Neural crest cell (in vitro differentiated cells): Measurements from ENCODE around the gene TWSG1. TPM values are rescaled to one million over a fixed set of nuclear protein-coding genes. Genes with fewer than 3 reads are reported as not detected.
"Not testable (repeated sequence)": the region's sequence is repeated elsewhere in the genome, so short reads cannot be mapped to it uniquely, and the experiment has no call there.

Experiments
- DNase-seq: peaks from one replicate; pipeline ENCODE4 v3.0.0; 2021; ENCODE audit warnings: low read depth, mixed read lengths, low spot score
- H3K27ac Mint-ChIP-seq: one replicate; pipeline ENCODE4 v1.8.0; 2021; ENCODE audit warnings: mild to moderate bottlenecking, mixed read lengths; ENCODE audit not compliant: unreplicated experiment
- H3K27me3 Mint-ChIP-seq: 2 replicates; pipeline ENCODE4 v1.8.0; 2021; ENCODE audit warnings: low read depth, mild to moderate bottlenecking, mixed read lengths
- H3K36me3 Mint-ChIP-seq: 2 replicates; pipeline ENCODE4 v1.8.0; 2021; ENCODE audit warnings: low read depth, mild to moderate bottlenecking, mixed read lengths
- H3K4me1 Mint-ChIP-seq: 2 replicates; pipeline ENCODE4 v1.8.0; 2021; ENCODE audit warnings: mixed read lengths
- H3K4me3 Mint-ChIP-seq: one replicate; pipeline ENCODE4 v1.8.0; 2021; ENCODE audit warnings: mild to moderate bottlenecking, mixed read lengths
- H3K9me3 Mint-ChIP-seq: 2 replicates; pipeline ENCODE4 v1.8.0; 2021; ENCODE audit warnings: mixed read lengths
- total RNA-seq: library from RNA; stranded (reverse); gene quantifications from 2 replicates; pipeline ENCODE4 v1.2.1, GENCODE V29; 2021
- TF ChIP-seq, protein P1 (sequence below): fragments of 200-600 bp; sonication (generic); conservative IDR thresholded peaks from 2 replicates; pipeline ENCODE4 v1.5.0; 2021; ENCODE audit warnings: antibody characterized with exemption, mild to moderate bottlenecking

Gene TWSG1
- total RNA-seq, 1 donor from 2014 or later = 50.4 TPM

DNA sequence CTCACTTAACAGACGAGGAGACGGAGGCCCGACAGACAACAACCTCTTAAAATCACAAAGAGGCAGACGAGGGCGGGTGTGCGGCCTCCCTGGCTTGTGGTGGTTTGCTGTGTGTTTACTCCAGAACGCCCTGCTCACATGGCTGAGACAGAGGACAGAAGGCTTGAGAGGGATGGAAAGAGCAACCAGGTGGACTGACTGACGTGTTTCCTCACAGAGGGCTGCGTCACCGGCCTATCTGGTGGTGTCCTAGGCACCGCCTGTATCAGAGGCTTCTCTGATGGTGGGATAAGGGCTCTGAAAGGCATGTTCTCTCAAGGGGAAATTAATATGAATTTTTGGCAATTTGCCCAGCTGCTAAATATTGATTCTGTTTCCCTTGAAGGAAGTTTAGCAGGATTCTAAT lies 93.7 kb downstream of the TWSG1 start:
- TF ChIP-seq, protein P1, sequence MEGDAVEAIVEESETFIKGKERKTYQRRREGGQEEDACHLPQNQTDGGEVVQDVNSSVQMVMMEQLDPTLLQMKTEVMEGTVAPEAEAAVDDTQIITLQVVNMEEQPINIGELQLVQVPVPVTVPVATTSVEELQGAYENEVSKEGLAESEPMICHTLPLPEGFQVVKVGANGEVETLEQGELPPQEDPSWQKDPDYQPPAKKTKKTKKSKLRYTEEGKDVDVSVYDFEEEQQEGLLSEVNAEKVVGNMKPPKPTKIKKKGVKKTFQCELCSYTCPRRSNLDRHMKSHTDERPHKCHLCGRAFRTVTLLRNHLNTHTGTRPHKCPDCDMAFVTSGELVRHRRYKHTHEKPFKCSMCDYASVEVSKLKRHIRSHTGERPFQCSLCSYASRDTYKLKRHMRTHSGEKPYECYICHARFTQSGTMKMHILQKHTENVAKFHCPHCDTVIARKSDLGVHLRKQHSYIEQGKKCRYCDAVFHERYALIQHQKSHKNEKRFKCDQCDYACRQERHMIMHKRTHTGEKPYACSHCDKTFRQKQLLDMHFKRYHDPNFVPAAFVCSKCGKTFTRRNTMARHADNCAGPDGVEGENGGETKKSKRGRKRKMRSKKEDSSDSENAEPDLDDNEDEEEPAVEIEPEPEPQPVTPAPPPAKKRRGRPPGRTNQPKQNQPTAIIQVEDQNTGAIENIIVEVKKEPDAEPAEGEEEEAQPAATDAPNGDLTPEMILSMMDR = no peak
- no peaks in the 10 kb centered on the region for H3K36me3 Mint-ChIP-seq
- H3K4me1 Mint-ChIP-seq = peaks cover 13% of the 10 kb centered on the region
- no peaks in the 10 kb centered on the region for H3K27me3 Mint-ChIP-seq
- no peak overlapping the region for H3K4me3 Mint-ChIP-seq
- H3K27ac Mint-ChIP-seq = no peak overlapping the region
- H3K9me3 Mint-ChIP-seq = peaks cover 8% of the 10 kb centered on the region
- no peak for DNase-seq

DNA sequence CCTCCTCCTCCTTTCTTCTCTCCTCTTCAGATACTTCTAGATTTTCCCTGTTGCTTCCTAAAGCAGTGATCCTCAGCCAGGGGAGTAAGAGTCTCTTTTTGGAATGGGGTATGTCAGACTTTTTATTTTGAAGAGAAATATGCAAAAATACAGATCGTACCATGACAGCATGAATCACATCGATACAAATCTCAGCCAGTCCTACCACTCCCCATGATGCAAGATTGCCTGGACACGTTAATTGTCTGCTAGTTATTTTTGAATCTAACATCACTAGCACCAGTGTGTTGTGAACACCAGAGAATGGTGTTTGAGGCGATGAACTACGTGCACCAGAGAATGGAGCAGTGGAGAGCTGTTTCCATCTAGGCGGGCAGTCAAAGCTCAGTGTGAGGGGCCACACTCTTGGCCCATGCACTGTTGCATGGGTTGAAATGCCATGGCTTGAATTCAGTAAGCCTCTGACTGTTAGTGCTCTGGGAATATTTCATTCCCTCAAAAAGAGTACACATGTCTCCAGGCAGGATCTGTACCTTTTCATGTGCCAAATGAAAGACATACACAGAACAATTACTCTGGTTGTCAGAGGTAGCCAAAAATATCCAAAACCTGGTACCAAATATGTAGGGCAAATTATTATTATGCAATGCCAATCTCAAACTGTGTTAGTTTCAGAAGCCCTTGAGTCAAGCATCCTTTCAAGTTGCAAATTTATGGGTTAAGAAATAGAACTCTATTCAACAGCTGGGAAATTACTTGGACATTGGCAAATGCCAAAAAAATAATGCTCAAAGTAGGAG lies 94.5 kb downstream of the TWSG1 start:
- TF ChIP-seq, protein P1 = no peak

DNA sequence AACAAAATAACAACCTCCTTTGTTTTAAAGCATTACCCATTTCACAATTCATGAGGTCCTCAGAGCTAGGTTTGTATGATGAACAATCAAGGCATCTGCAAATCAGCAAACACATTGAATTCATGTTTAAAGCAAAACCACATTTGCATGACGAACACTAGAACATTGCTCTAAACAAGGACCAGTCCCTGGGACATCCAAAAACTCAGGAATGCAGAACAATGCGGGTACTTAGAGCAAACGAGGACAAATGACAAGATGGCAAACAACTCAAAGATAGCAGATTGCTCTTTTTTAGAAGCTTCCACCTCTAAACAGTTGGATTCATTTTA lies 95.1 kb downstream of the TWSG1 start:
- Mint-ChIP-seq H3K27ac (no peak overlapping the region), H3K9me3 (peaks cover 10% of the 10 kb centered on the region), H3K4me1 (peaks cover 26% of the 10 kb centered on the region), H3K36me3 (no peaks in the 10 kb centered on the region), H3K4me3 (no peak overlapping the region), H3K27me3 (no peaks in the 10 kb centered on the region)
- TF ChIP-seq, protein P1 = no peak
- no peak for DNase-seq

More for the DNA sequence above, 94.5 kb downstream of the TWSG1 start:
- peak overlapping the region; percentile 57 for H3K27ac Mint-ChIP-seq
- no peaks in the 10 kb centered on the region for H3K27me3 Mint-ChIP-seq
- H3K4me1 Mint-ChIP-seq = peaks cover 21% of the 10 kb centered on the region
- no peaks in the 10 kb centered on the region for H3K36me3 Mint-ChIP-seq
- H3K4me3 Mint-ChIP-seq = no peak overlapping the region
- H3K9me3 Mint-ChIP-seq = peaks cover 10% of the 10 kb centered on the region
- no peak for DNase-seq

DNA sequence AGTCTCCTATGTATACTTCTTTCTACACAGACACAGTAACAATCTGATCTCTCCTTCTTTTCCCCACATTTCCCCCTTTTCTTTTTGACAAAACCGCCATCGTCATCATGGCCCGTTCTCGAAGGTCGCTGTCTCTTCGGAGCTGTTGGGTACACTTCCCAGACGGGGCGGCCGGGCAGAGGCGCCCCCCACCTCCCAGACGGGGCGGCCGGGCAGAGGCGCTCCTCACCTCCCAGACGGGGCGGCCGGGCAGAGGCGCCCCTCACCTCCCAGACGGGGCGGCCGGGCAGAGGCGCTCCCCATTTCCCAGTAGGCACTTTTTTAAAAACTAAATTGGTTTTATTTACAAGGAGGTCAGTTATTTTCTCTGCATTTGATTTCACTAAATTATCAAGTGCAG lies 95.7 kb downstream of the TWSG1 start:
- H3K4me3 Mint-ChIP-seq = not testable (repeated sequence)

DNA sequence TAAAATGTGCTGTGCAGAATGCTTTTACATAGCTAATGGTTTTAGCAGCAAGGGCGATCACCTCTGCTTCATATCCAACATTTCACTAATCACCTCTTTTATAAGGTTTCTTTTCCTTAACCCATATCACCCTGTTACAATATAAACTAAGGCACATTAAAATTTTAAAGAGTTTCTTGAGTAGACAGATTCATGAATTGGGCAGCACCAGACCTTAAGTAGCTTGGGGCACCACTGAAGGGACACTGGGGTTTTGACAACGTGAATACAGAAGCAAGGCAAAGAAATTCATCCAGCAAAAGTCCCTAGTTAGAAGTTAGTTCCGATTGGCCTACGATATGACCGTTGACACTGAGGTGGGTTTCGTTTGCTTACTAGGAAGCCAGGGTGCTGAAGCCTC lies 96.7 kb downstream of the TWSG1 start:
- Mint-ChIP-seq H3K9me3 (peaks cover 10% of the 10 kb centered on the region), H3K27me3 (no peaks in the 10 kb centered on the region), H3K27ac (no peak overlapping the region), H3K4me3 (no peak overlapping the region), H3K36me3 (no peaks in the 10 kb centered on the region), H3K4me1 (peaks cover 36% of the 10 kb centered on the region)
- DNase-seq = no peak
- TF ChIP-seq, protein P1 = no peak

More for the DNA sequence above, 95.7 kb downstream of the TWSG1 start:
- H3K36me3 Mint-ChIP-seq, H3K9me3 Mint-ChIP-seq, H3K27ac Mint-ChIP-seq, H3K27me3 Mint-ChIP-seq, DNase-seq: not testable (repeated sequence)
- H3K4me1 Mint-ChIP-seq = peaks cover 33% of the 10 kb centered on the region

DNA sequence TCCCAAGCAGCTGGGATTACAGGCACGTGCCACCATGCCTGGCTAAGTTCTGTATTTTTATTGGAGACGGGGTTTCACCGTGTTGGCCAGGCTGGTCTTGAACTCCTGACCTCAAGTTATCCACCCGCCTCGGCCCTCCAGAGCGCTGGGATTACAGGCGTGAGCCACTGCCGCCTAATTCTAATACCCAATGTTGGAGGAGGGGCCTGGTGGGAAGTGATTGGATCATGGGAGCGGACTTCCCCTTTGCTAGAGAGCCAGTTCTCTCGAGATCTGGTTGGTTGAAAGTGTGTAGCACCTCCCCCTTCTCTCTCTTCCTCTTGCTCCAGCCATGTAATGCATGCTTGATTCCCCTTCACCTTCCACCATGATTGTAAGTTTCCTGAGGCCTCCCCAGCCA lies 98.5 kb downstream of the TWSG1 start:
- H3K27me3 Mint-ChIP-seq, DNase-seq, H3K36me3 Mint-ChIP-seq, H3K9me3 Mint-ChIP-seq, H3K4me3 Mint-ChIP-seq: not testable (repeated sequence)
- H3K4me1 Mint-ChIP-seq = peaks cover 38% of the 10 kb centered on the region
- peak overlapping the region; percentile 84 for H3K27ac Mint-ChIP-seq
